GM10248 (cell line): ENCODE results near the gene POP7.
"Not testable (repeated sequence)": the region's sequence is repeated elsewhere in the genome, so short reads cannot be mapped to it uniquely, and the experiment has no call there.

Experiments
- CTCF ChIA-PET: fragments of 300-600 bp; sonication (Branson Sonifier 250); formaldehyde crosslinking; extraction: SDS; loops from one replicate; lab custom pipeline; 2021; ENCODE audit warnings: antibody characterized with exemption; lab: Yijun Ruan, JAX
- POLR2A ChIA-PET: fragments of 350-650 bp; sonication (Branson Sonifier 250); formaldehyde crosslinking; extraction: SDS; loops from one replicate; lab custom pipeline; 2020; ENCODE audit warnings: antibody characterized with exemption; lab: Yijun Ruan, JAX
- DNase-seq: peaks from one replicate; pipeline ENCODE4 v3.0.0; 2012; ENCODE audit errors: extremely low spot score
- TF ChIP-seq, protein P1 (sequence below): IDR thresholded peaks from 2 replicates; pipeline ENCODE4 v1.5.1; 2012; ENCODE audit warnings: mild to moderate bottlenecking, low read depth; ENCODE audit errors: extremely low read depth, missing control alignments, control extremely low read depth

POP7 gene

GRCh38 chr7:100721505-100721812 lies 15.5 kb downstream of the POP7 start:
- TF ChIP-seq, protein P1, sequence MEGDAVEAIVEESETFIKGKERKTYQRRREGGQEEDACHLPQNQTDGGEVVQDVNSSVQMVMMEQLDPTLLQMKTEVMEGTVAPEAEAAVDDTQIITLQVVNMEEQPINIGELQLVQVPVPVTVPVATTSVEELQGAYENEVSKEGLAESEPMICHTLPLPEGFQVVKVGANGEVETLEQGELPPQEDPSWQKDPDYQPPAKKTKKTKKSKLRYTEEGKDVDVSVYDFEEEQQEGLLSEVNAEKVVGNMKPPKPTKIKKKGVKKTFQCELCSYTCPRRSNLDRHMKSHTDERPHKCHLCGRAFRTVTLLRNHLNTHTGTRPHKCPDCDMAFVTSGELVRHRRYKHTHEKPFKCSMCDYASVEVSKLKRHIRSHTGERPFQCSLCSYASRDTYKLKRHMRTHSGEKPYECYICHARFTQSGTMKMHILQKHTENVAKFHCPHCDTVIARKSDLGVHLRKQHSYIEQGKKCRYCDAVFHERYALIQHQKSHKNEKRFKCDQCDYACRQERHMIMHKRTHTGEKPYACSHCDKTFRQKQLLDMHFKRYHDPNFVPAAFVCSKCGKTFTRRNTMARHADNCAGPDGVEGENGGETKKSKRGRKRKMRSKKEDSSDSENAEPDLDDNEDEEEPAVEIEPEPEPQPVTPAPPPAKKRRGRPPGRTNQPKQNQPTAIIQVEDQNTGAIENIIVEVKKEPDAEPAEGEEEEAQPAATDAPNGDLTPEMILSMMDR, result no peak
- no peak for DNase-seq
- POLR2A ChIA-PET, result interaction anchor here (0.7 kb wide), 1 partner anchor 243 kb away, joined by 4 read pairs; no protein-coding TSS in a partner anchor
- CTCF ChIA-PET, result interaction anchor here (1.1 to 9.0 kb wide), 2 partner anchors 16 to 162 kb away, joined by 4 to 100 read pairs; partner anchors contain the start of gene POP7

DNA sequence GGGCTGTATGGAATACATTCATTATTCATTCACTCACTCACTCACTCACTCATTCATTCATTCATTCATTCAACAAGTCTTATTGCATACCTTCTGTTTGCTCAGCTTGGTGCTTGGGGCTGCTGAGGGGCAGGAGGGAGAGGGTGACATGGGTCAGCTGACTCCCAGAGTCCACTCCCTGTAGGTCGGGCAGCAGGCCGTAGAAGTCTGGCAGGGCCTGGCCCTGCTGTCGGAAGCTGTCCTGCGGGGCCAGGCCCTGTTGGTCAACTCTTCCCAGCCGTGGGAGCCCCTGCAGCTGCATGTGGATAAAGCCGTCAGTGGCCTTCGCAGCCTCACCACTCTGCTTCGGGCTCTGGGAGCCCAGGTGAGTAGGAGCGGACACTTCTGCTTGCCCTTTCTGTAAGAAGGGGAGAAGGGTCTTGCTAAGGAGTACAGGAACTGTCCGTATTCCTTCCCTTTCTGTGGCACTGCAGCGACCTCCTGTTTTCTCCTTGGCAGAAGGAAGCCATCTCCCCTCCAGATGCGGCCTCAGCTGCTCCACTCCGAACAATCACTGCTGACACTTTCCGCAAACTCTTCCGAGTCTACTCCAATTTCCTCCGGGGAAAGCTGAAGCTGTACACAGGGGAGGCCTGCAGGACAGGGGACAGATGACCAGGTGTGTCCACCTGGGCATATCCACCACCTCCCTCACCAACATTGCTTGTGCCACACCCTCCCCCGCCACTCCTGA lies 16.7 kb downstream of the POP7 start:
- no peak for DNase-seq
- TF ChIP-seq, protein P1, result no peak
- ChIA-PET CTCF (interaction anchor here (0.7 to 9.0 kb wide), 9 partner anchors 9 to 253 kb away, joined by 3 to 100 read pairs (median 4); partner anchors contain the start of genes FBXO24, LRCH4 and POP7), POLR2A (interaction anchor here (1.2 kb wide), 1 partner anchor 1431 kb away, joined by 3 read pairs; no protein-coding TSS in a partner anchor)

DNA sequence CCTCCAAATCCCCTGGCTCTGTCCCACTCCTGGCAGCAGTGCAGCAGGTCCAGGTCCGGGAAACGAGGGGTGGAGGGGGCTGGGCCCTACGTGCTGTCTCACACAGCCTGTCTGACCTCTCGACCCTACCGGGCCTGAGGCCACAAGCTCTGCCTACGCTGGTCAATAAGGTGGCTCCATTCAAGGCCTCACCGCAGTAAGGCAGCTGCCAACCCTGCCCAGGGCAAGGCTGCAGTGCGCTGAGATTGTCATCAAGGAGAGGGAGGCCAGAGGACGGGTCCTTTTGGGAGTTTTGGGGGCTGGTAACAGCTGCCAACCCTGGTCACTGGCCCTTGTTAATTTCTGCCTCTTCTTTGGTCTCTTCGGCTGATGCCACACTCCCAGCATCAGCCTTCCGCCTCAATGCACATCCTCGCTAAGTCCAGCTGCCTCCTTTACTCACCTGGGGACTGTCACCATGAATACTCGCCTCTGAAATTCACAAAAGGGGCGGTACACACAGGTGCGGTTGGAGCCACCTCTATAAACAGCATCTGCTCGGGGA lies 17.9 kb downstream of the POP7 start:
- ChIA-PET CTCF (interaction anchor here (0.9 to 9.0 kb wide), 7 partner anchors 10 to 254 kb away, joined by 3 to 100 read pairs (median 4); partner anchors contain the start of genes FBXO24, LRCH4 and POP7), POLR2A (no interaction called here)
- TF ChIP-seq, protein P1, result no peak
- no peak for DNase-seq

GRCh38 chr7:100724364-100724763 lies 18.4 kb downstream of the POP7 start:
- POLR2A ChIA-PET, result not testable (repeated sequence)

GRCh38 chr7:100726996-100727761 lies 21.3 kb downstream of the POP7 start:
- ChIA-PET POLR2A (interaction anchor here (0.6 kb wide), 1 partner anchor 35 kb away, joined by 3 read pairs; no protein-coding TSS in a partner anchor), CTCF (interaction anchor here (1.2 to 9.0 kb wide), 8 partner anchors 12 to 168 kb away, joined by 3 to 100 read pairs (median 16); partner anchors contain the start of genes POP7 and SLC12A9)
- DNase-seq, result no peak
- TF ChIP-seq, protein P1, result no peak

More at GRCh38 chr7:100724364-100724763, 18.4 kb downstream of the POP7 start:
- CTCF ChIA-PET, result interaction anchor here (1.0 to 9.0 kb wide), 14 partner anchors 9 to 254 kb away, joined by 3 to 100 read pairs (median 4); partner anchors contain the start of genes FBXO24, LRCH4 and POP7
- DNase-seq, result not testable (repeated sequence)

GRCh38 chr7:100728196-100728595 lies 22.3 kb downstream of the POP7 start:
- no peak for DNase-seq
- POLR2A ChIA-PET, result no interaction called here
- CTCF ChIA-PET, result interaction anchor here (1.2 to 9.0 kb wide), 5 partner anchors 9 to 123 kb away, joined by 3 to 100 read pairs (median 16); partner anchors contain the start of genes POP7 and SLC12A9
- TF ChIP-seq, protein P1, result no peak
